ENCODE results near the gene PARD3.

The PARD3 gene

GRCh38 chr10:34641147-34641912, 173.8 kb downstream of the PARD3 start:
- TF ChIP-seq ZNF274 (IDR thresholded peaks at IDR 0.05; ENCODE audit: low read depth, low read length): no peak
- H3K4me3 ChIP-seq (ENCODE audit: low read length): no peak overlapping the region

GRCh38 chr10:34638406-34639054, 176.6 kb downstream of the PARD3 start:
- no peak for TF ChIP-seq ZNF274 (IDR thresholded peaks at IDR 0.05; ENCODE audit: low read depth, low read length)
- no peak overlapping the region for H3K4me3 ChIP-seq (ENCODE audit: low read length)

- H3K4me3 ChIP-seq (ENCODE audit: low read length): no peak overlapping the region
- TF ChIP-seq ZNF274 (IDR thresholded peaks at IDR 0.05; ENCODE audit: low read depth, low read length): no peak
Measured at GRCh38 chr10:34637418-34637911, 177.6 kb downstream of the PARD3 start.

- no peak for TF ChIP-seq ZNF274 (IDR thresholded peaks at IDR 0.05; ENCODE audit: low read depth, low read length)
- H3K4me3 ChIP-seq (ENCODE audit: low read length): no peak overlapping the region
Measured at GRCh38 chr10:34635111-34635510, 180.0 kb downstream of the PARD3 start.

- no peak overlapping the region for H3K4me3 ChIP-seq (ENCODE audit: low read length)
- no peak for TF ChIP-seq ZNF274 (IDR thresholded peaks at IDR 0.05; ENCODE audit: low read depth, low read length)
Measured at GRCh38 chr10:34633374-34633773, 181.7 kb downstream of the PARD3 start.

GRCh38 chr10:34629084-34629483, 186.0 kb downstream of the PARD3 start:
- H3K4me3 ChIP-seq (ENCODE audit: low read length): no peak overlapping the region
- TF ChIP-seq ZNF274 (IDR thresholded peaks at IDR 0.05; ENCODE audit: low read depth, low read length): no peak

- no peak overlapping the region for H3K4me3 ChIP-seq (ENCODE audit: low read length)
- TF ChIP-seq ZNF274 (IDR thresholded peaks at IDR 0.05; ENCODE audit: low read depth, low read length): no peak
Measured at GRCh38 chr10:34628174-34628796, 186.8 kb downstream of the PARD3 start.

GRCh38 chr10:34627741-34628140, 187.4 kb downstream of the PARD3 start:
- TF ChIP-seq ZNF274 (IDR thresholded peaks at IDR 0.05; ENCODE audit: low read depth, low read length): no peak
- no peak overlapping the region for H3K4me3 ChIP-seq (ENCODE audit: low read length)

GRCh38 chr10:34627331-34627730, 187.8 kb downstream of the PARD3 start:
- TF ChIP-seq ZNF274 (IDR thresholded peaks at IDR 0.05; ENCODE audit: low read depth, low read length): no peak
- H3K4me3 ChIP-seq (ENCODE audit: low read length): no peak overlapping the region

GRCh38 chr10:34626158-34626880, 188.8 kb downstream of the PARD3 start:
- no peak overlapping the region for H3K4me3 ChIP-seq (ENCODE audit: low read length)
- TF ChIP-seq ZNF274 (IDR thresholded peaks at IDR 0.05; ENCODE audit: low read depth, low read length): no peak

GRCh38 chr10:34624323-34625153, 190.6 kb downstream of the PARD3 start:
- H3K4me3 ChIP-seq (ENCODE audit: low read length): no peak overlapping the region
- no peak for TF ChIP-seq ZNF274 (IDR thresholded peaks at IDR 0.05; ENCODE audit: low read depth, low read length)

GRCh38 chr10:34622945-34623344, 192.2 kb downstream of the PARD3 start:
- H3K4me3 ChIP-seq (ENCODE audit: low read length): no peak overlapping the region
- no peak for TF ChIP-seq ZNF274 (IDR thresholded peaks at IDR 0.05; ENCODE audit: low read depth, low read length)

GRCh38 chr10:34618611-34619010, 196.5 kb downstream of the PARD3 start:
- TF ChIP-seq ZNF274 (IDR thresholded peaks at IDR 0.05; ENCODE audit: low read depth, low read length): no peak
- H3K4me3 ChIP-seq (ENCODE audit: low read length): no peak overlapping the region

Data from GM08714 (cell line).